HG03196 (cell line): ENCODE data around the gene ASIP.
"Not testable (repeated sequence)": the region's sequence is repeated elsewhere in the genome, so short reads cannot be mapped to it uniquely, and the experiment has no call there.

ENCODE experiments used
- ATAC-seq: cut with Tn5 transposase; IDR thresholded peaks from one replicate; pipeline ENCODE4 v1.9.1; 2021; ENCODE audit not compliant: unreplicated experiment

ASIP gene

GRCh38 chr20:34240693-34241615, at the start of gene ASIP:
ASIP (plus strand) TSS chr20:34241423; CDS start chr20:34260375, 18,952 bp downstream.
- no peak for ATAC-seq

DNA sequence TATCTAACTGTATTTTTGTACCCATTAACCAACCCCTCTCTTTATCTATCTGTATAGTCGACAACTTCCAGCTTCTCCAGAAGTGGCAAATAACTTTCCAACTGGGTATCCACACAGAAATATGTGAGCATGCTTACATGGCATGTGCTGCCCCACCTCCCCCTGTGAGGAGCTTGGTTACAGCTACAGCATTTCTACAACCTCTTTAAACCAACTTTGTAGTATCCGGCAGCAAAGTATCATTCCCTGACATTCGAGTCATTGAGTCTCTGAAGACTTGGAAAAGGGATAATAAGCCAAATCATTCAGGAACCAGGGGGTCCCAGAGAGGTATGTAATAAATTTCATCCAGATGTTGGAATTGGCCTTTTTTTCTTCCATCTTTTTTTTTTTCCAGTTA, 48.2 kb upstream of the ASIP start:
- no peak for ATAC-seq

GRCh38 chr20:34199183-34199582, 42.0 kb upstream of the ASIP start:
- no peak for ATAC-seq

- no peak for ATAC-seq
Observed at GRCh38 chr20:34200023-34200422, 41.2 kb upstream of the ASIP start.

DNA sequence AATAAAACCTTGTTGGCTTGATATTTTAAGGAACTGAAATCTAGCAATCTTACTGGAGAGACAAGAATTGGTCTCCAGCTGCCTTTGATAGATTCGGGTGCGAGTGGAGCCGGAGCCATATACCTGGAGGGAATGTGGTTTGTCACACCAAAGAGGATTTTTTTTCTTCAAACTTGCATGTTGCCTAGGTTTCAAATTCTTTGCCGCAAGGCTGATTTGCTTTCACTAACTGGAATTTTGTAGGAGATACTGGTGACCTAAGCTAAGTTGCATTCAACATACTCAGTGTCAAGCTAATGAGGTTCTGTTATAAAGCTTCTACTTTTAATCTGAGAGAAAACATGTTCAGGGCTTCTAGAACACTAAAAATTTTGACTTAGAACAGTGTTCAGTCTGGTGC, 39.7 kb upstream of the ASIP start:
- no peak for ATAC-seq

DNA sequence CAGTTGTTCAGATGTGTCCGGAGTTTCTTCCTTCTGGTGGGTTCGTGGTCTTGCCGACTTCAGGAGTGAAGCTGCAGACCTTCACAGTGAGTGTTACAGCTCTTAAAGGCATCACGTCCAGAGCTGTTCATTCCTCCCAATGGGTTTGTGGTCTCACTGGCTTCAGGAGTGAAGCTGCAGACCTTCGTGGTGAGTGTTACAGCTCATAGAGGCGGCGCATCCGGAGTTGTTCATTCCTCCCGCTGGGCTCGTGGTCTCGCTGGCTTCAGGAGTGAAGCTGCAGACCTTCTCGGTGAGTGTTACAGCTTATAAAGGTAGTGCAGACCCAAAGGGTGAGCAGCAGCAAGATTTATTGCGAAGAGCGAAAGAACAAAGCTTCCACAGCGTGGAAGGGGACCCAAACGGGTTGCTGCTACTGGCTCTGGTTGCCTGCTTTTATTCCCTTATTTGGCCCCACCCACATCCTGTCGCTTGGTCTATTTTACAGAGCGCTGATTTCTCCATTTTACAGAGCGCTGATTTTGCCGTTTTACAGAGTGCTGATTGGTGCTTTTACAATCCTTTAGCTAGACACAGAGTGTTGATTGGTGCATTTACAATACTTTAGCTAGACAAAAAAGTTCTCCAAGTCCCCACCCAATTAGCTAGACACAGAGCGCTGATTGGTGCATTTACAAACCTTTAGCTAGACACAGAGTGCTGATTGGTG, 35.9 kb upstream of the ASIP start:
- not testable (repeated sequence) for ATAC-seq

- no peak for ATAC-seq
Observed at GRCh38 chr20:34209111-34209510, 32.1 kb upstream of the ASIP start.

DNA sequence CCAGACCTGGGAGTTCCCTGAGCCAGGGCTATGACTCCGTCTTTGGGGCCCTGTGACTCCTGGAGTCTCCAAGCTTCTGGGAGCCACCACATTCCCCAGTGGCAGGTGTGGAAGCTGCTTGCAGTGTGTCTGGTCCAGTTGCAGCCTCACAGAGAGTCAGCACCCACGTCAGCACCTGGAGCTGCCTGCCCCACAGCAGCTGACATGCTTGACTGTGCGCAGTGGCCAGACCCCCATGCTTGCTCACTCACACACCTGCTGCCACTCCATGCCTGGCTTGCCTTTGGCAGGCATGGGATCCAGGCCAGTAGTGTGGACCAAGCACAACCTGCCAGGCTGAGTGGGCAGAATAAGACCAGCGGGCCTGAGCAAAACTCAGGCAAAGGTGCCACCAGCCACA, 31.0 kb upstream of the ASIP start:
- ATAC-seq = no peak

- ATAC-seq = no peak
Observed at GRCh38 chr20:34211591-34211990, 29.6 kb upstream of the ASIP start.

DNA sequence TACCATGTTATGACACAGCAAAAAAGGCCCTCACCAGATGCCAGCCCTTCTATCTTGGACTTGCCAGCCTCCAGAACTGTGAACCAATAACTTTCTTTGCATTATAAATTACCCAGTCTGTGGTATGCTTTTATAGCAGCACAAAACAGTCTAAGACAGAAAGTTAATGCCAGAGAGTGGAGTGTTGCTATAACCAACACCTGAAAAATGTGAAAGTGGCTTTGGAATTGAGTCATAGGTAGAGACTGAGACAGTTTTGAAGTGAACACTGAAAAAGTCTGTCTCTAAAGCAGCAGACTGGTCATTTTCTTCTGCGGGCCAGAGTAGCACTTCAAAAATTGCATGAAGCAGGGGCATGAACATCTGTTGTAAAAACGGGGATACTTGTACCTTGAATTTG, 28.0 kb upstream of the ASIP start:
- no peak for ATAC-seq

GRCh38 chr20:34215711-34216381, 25.4 kb upstream of the ASIP start:
- no peak for ATAC-seq

DNA sequence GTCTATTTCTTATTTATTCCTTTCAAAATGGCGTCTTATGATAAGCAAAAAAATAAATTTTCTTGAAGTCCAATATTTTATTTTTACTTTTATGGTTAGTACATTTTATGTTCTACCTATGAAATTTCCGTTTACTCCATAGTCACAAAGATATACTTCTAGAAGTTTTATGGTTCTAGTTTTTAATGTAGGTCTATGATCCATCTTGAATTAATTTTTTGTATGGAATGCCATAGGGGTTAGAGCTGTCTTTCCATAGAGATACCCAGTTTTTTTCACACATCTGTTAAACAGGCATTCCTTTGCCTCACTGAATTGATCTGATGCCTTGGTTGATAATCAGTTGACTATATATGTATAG, 24.9 kb upstream of the ASIP start:
- ATAC-seq = no peak

DNA sequence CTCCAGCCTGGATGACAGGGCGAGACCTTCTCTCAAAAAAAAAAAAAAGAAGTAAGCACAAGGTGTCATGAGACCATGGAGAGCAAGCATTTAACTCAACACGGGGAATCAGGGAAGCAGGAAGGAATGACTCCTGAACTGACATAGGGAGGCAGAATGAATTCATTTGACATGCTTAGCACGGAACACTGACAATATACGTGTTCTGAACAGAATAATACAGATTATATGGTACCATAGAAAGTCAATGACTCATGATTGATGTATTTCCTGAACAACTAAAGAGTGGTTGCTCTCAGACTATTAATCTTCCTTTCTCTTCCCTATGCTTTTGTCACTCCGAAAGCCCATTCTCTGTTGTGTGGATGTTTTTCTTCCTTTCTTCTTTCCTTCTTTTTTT, 20.7 kb upstream of the ASIP start:
- no peak for ATAC-seq

DNA sequence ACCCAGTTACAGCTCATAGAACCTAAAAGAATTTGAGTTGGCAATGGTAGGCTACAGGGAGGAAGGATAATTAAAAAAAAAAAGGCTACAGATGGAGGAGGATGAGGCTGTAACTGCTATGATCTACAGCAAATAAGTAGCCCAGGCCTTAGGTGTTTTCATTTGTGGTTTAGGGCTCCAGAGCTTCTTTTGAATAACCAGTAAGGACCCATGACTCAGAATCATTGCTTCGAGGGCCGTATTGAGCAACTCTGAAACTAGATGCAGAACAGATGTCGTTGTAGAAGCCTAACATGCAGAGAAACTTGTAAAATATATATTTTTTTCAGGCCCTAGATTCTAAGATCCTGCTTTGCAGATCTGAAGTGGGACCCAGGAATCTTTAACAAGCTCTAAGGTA, 19.0 kb upstream of the ASIP start:
- no peak for ATAC-seq

GRCh38 chr20:34224251-34224650, 17.0 kb upstream of the ASIP start:
- not testable (repeated sequence) for ATAC-seq

DNA sequence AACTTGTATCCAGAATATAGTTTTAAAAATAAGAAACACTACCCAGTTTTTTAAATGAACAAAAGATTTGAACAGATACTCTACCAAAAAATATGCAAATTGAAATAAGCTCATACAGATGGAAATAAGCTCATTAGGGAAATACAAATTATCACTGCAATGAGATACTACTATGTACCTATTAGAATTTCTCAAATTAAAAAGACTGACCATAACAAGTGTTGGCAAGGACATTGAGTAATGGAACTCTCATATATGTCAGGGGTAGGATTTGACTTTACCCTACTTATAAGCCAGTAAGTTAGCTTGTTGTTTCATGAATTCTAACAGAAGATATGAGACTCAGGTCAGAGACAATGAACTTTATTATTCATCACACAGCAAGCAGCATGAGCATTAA, 9.6 kb upstream of the ASIP start:
- ATAC-seq = no peak

GRCh38 chr20:34232494-34233087, 8.6 kb upstream of the ASIP start:
- ATAC-seq = no peak

- no peak for ATAC-seq
Observed at GRCh38 chr20:34233687-34234086, 7.5 kb upstream of the ASIP start.

GRCh38 chr20:34235875-34236274, 5.3 kb upstream of the ASIP start:
- ATAC-seq = no peak

DNA sequence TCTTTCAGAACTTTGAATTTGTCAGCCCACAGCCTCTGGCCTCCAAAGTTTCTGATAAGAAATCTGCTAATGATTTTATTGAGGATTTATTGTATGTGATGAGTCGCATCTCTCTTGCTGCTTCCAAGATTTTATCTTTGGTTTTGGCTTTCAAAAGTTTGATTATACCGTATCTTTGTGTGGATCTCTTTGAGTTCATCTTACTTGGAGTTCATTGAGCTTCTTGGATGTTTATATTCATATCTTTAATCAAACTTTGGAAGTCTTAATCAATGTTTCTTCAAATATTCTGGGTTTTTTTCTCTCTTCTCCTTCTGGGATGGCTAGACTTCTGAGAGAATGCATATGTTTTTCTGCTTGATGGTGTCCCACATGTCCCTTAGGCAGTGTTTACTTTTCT, 3.3 kb upstream of the ASIP start:
- no peak for ATAC-seq

DNA sequence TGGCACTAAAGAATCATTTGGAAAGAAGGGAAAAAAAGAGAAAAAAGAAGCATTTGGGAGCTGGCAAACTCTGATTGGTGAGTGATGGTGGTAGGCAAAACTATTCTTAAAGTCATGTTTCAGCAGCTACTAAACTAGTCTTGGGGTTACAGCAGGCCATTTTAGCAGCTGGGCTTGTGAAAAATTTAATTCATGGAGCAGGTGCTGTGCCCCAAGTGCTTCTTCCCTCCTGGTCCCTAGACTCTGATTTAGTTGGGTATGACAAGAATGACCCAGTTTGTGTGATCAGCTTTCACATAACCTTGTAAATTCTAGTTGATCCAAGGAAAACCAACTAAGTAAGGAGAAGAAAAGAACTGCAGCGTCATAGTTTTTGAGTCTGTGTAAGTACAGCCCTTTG, 1.1 kb upstream of the ASIP start:
- ATAC-seq = no peak
